Endothelial cell of umbilical vein (primary cell): ENCODE results near the gene HHATL. TPM values are rescaled to one million over a fixed set of nuclear protein-coding genes. Genes with fewer than 3 reads are reported as not detected.

Experiments
- BruUV-seq: library from RNA; stranded (reverse); fragments of 400-500 nt; replicated peaks from 2 replicates; lab custom pipeline; 2021; lab: Mats Ljungman, UMichigan
- CTCF ChIA-PET: fragments of 300-600, 350-600 bp; sonication (Branson Sonifier 250); formaldehyde crosslinking; loops from one replicate; lab custom pipeline; 2021; ENCODE audit warnings: antibody characterized with exemption, inconsistent platforms; lab: Charles Lee
- POLR2A ChIA-PET: fragments of 300-600, 350-600 bp; sonication (Branson Sonifier 250); formaldehyde crosslinking; loops from one replicate; lab custom pipeline; 2021; ENCODE audit warnings: antibody characterized with exemption, inconsistent platforms; lab: Charles Lee
- DNase-seq: peaks from one replicate; pipeline ENCODE4 v3.0.0-alpha.2; 2011; ENCODE audit warnings: low read depth, low spot score
- FAIRE-seq: peaks from 2 replicates; lab custom pipeline; 2011; peaks lifted over from hg19 to GRCh38; lab: Jason Lieb, UNC
- H2AFZ ChIP-seq: 2 replicates; pipeline ENCODE4 v1.6.0; 2012; ENCODE audit warnings: low read depth, low read length, control low read depth, inconsistent platforms
- H3K27ac ChIP-seq: 2 replicates; pipeline ENCODE4 v1.5.1; 2011; ENCODE audit warnings: low read depth, mild to moderate bottlenecking, control low read depth, low read length, moderate library complexity; ENCODE audit not compliant: insufficient read depth
- H3K27me3 ChIP-seq, 2 experiments: 2 replicates each; pipeline versions ENCODE4 v1.6.0 to v1.6.1; 2011; ENCODE audit warnings: low read length in 2 of 2, mixed read lengths in 1 of 2; ENCODE audit not compliant: control insufficient read depth in 2 of 2, insufficient read depth in 2 of 2
- H3K36me3 ChIP-seq, 2 experiments: 2 replicates in 1 of 2; 3 replicates in 1 of 2; pipeline ENCODE4 v1.5.1; 2011; ENCODE audit warnings: low read length in 2 of 2, mild to moderate bottlenecking in 1 of 2, moderate library complexity in 1 of 2; ENCODE audit not compliant: control insufficient read depth in 2 of 2, insufficient read depth in 2 of 2; ENCODE audit errors: extremely low read depth in 1 of 2
- H3K4me1 ChIP-seq: 3 replicates; pipeline ENCODE4 v1.5.1; 2011; ENCODE audit warnings: mild to moderate bottlenecking, low read length; ENCODE audit not compliant: control insufficient read depth, insufficient read depth; ENCODE audit errors: extremely low read depth
- H3K4me2 ChIP-seq: 2 replicates; pipeline ENCODE4 v1.6.1; 2011; ENCODE audit warnings: low read length, control low read depth, mixed read lengths; ENCODE audit not compliant: insufficient read depth
- H3K4me3 ChIP-seq, 3 experiments: fragments of 200-600 bp in 1 of 3; sonication (generic), shearing (Covaris generic) in 1 of 3; replicated peaks in 1 of 3; 2 replicates each; pipeline ENCODE4 v1.5.1; 2011 to 2016; ENCODE audit warnings: control low read depth in 3 of 3, low read length in 3 of 3, mild to moderate bottlenecking in 2 of 3, inconsistent platforms in 1 of 3, low read depth in 1 of 3, moderate library complexity in 1 of 3; ENCODE audit not compliant: insufficient read depth in 1 of 3
- H3K79me2 ChIP-seq: 2 replicates; pipeline ENCODE4 v1.6.0; 2012; ENCODE audit warnings: low read length, inconsistent platforms; ENCODE audit not compliant: control insufficient read depth, insufficient read depth
- H3K9ac ChIP-seq: replicated peaks from 2 replicates; pipeline ENCODE3; 2011; ENCODE audit warnings: low read length, control low read depth; ENCODE audit not compliant: insufficient read depth; ENCODE audit errors: extremely low read depth
- H3K9me1 ChIP-seq: replicated peaks from 3 replicates; pipeline ENCODE4 v1.6.0; 2011; ENCODE audit warnings: mild to moderate bottlenecking, low read length; ENCODE audit not compliant: control insufficient read depth, insufficient read depth; ENCODE audit errors: extremely low read depth
- H3K9me3 ChIP-seq: replicated peaks from 2 replicates; pipeline ENCODE4 v1.5.1; 2012; ENCODE audit warnings: low read length, inconsistent platforms; ENCODE audit not compliant: control insufficient read depth, insufficient read depth
- H4K20me1 ChIP-seq: replicated peaks from 2 replicates; pipeline ENCODE3; 2011; ENCODE audit warnings: mild to moderate bottlenecking, low read length; ENCODE audit not compliant: control insufficient read depth, insufficient read depth; ENCODE audit errors: extremely low read depth
- CTCF ChIP-seq, 2 donors: IDR thresholded peaks; 1 replicate in 1 of 2; 2 replicates in 1 of 2; pipeline ENCODE4 v1.5.1; 2011; ENCODE audit warnings: low read length in 2 of 2, mild to moderate bottlenecking in 2 of 2, moderate library complexity in 2 of 2, control low read depth in 1 of 2, inconsistent platforms in 1 of 2, low read depth in 1 of 2; ENCODE audit not compliant: insufficient read depth in 1 of 2; ENCODE audit errors: extremely low read depth in 1 of 2
- GATA2 ChIP-seq: IDR thresholded peaks from 2 replicates; pipeline ENCODE4 v1.7.0; 2011; ENCODE audit warnings: low read depth, mild to moderate bottlenecking, moderate library complexity, mixed read lengths, low read length; ENCODE audit not compliant: insufficient read length, insufficient read depth
- JUN ChIP-seq: IDR thresholded peaks from 2 replicates; pipeline ENCODE4 v1.6.1; 2011; ENCODE audit warnings: borderline replicate concordance, low read depth; ENCODE audit not compliant: insufficient read length, insufficient read depth
- MAX ChIP-seq: IDR thresholded peaks from 2 replicates; pipeline ENCODE4 v1.6.1; 2011; ENCODE audit not compliant: insufficient read depth, insufficient read length
- POLR2A ChIP-seq: IDR thresholded peaks from 2 replicates; pipeline ENCODE4 v1.6.1; 2012; ENCODE audit warnings: low read depth, mild to moderate bottlenecking, control low read depth, low read length
- POLR2AphosphoS5 ChIP-seq: IDR thresholded peaks from 2 replicates; pipeline ENCODE4 v1.6.1; 2012; ENCODE audit warnings: low read depth, mild to moderate bottlenecking, control low read depth, low read length, moderate library complexity; ENCODE audit not compliant: insufficient read depth
- dilution Hi-C: fragments of 300-500 bp; cut with MboI; formaldehyde crosslinking; loops from one replicate; pipeline ENCODE4 v1.15.0; 2019; ENCODE audit warnings: low sequenced_read_pairs; ENCODE audit not compliant: extremely low pct_ligation_motif_present
- intact Hi-C: fragments of 100-400 bp; cut with micrococcal nuclease; formaldehyde crosslinking; loops from one replicate; pipeline ENCODE4 v1.10.0; 2022
- polyA plus RNA-seq, 4 experiments: library from polyadenylated mRNA; depleted of rRNA in 3 of 4; stranded (reverse) in 3 of 4; unstranded in 1 of 4; fragments of >200 nt; gene quantifications; 2 replicates each; pipeline versions ENCODE4 v1.2.1 to v1.2.3, GENCODE V29; 2011 to 2012; ENCODE audit warnings: missing spikeins in 1 of 4
- total RNA-seq: library from RNA; stranded (reverse); gene quantifications from 2 replicates; pipeline ENCODE4 v1.2.3, GENCODE V29; 2021

Gene HHATL
- total and polyA plus RNA-seq, 2 donors (not counting 3 experiments of a cell fraction or from before 2014, with no cell fraction given): not detected

- dilution Hi-C loops: no loop called here
- BruUV-seq: no TSS peak
- CTCF ChIA-PET: no interaction called here
Observed at GRCh38 chr3:42692667-42693529, 9.7 kb downstream of the HHATL start.

More at GRCh38 chr3:42692667-42693529, 9.7 kb downstream of the HHATL start:
- Histone ChIP-seq H2AFZ (no peak overlapping the region), H3K4me3 (no peak overlapping the region), H3K4me2 (no peak overlapping the region), H3K9ac (no peak overlapping the region), H3K36me3 (no peaks in the 10 kb centered on the region), H3K9me1 (no peaks in the 10 kb centered on the region), H3K27me3 (no peaks in the 10 kb centered on the region), H3K27ac (no peak overlapping the region), H4K20me1 (no peaks in the 10 kb centered on the region), H3K79me2 (no peaks in the 10 kb centered on the region), H3K9me3 (no peaks in the 10 kb centered on the region), H3K4me1 (no peaks in the 10 kb centered on the region)
- TF ChIP-seq GATA2 (no peak), POLR2A (no peak), JUN (no peak), POLR2AphosphoS5 (no peak), CTCF (IDR thresholded peaks at IDR 0.05; ENCODE audit: extremely low read depth in 1 of 2, insufficient read depth in 1 of 2, low read depth in 1 of 2, low read length in 2 of 2) (no peak), MAX (no peak)
- POLR2A ChIA-PET: no interaction called here
- intact Hi-C loops: no loop called here
- no peak for DNase-seq
- FAIRE-seq: no peak
